ENCODE results near the gene MYO7A.

The MYO7A gene

GRCh38 chr11:77138106-77138649 is 10.1 kb downstream of the MYO7A start:
- H3K4me1 ChIP-seq, result peaks cover 0 to 6% (median 2%) of the 10 kb centered on the region in 4 donors
- no peak for TF ChIP-seq CTCF (IDR thresholded peaks at IDR 0.05)
- intact Hi-C loops (cut with DNase I; ENCODE audit: low total_unique reads), result no loop called here
- H3K4me3 ChIP-seq, result no peak overlapping the region
- H3K36me3 ChIP-seq, result no peaks in the 10 kb centered on the region
- DNase-seq, result no peak
- peaks cover 0 to 25% of the 10 kb centered on the region in 2 donors for H3K27me3 ChIP-seq
- H3K9me3 ChIP-seq, result no peaks in the 10 kb centered on the region
- H3K27ac ChIP-seq, result no peak overlapping the region

DNA sequence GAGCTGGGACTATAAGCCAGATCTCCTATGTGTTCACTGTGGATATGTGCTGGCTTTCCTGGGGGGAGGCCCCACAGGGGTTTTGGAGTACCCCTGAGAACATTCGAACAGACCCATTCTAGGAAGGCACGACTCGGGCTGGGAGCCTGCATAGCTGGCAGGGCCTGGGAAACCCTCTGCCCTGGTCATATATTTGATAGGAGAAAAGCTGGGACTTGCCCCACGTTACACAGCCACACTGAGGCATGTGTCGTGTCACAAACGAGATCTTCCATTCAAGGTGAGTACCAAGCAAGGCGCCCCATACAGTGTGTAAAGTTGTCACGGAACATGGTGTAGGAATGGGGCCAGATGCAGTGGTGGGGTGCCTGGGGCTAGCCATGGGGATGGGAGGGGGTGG is 11.2 kb downstream of the MYO7A start:
- H3K36me3 ChIP-seq, result no peaks in the 10 kb centered on the region

GRCh38 chr11:77140231-77140851 is 12.3 kb downstream of the MYO7A start:
- no peak for DNase-seq

More for the DNA sequence above, 11.2 kb downstream of the MYO7A start:
- peaks cover 0 to 6% (median 2%) of the 10 kb centered on the region in 4 donors for H3K4me1 ChIP-seq
- no peak for TF ChIP-seq CTCF (IDR thresholded peaks at IDR 0.05)
- no peak overlapping the region for H3K27ac ChIP-seq
- intact Hi-C loops (cut with DNase I; ENCODE audit: low total_unique reads), result no loop called here
- H3K9me3 ChIP-seq, result no peaks in the 10 kb centered on the region
- H3K4me3 ChIP-seq, result no peak overlapping the region
- H3K27me3 ChIP-seq, result peaks cover 0 to 25% of the 10 kb centered on the region in 2 donors
- DNase-seq, result no peak

GRCh38 chr11:77141034-77141433 is 13.0 kb downstream of the MYO7A start:
- DNase-seq, result no peak
- Histone ChIP-seq H3K27me3 (peaks cover 0 to 31% of the 10 kb centered on the region in 2 donors), H3K27ac (no peak overlapping the region), H3K9me3 (no peaks in the 10 kb centered on the region), H3K4me1 (peaks cover 0 to 6% (median 2%) of the 10 kb centered on the region in 4 donors), H3K4me3 (no peak overlapping the region), H3K36me3 (no peaks in the 10 kb centered on the region)
- intact Hi-C loops (cut with DNase I; ENCODE audit: low total_unique reads), result no loop called here
- TF ChIP-seq CTCF (IDR thresholded peaks at IDR 0.05), result no peak

More at GRCh38 chr11:77140231-77140851, 12.3 kb downstream of the MYO7A start:
- Histone ChIP-seq H3K4me3 (no peak overlapping the region), H3K9me3 (no peaks in the 10 kb centered on the region), H3K27me3 (peaks cover 0 to 25% of the 10 kb centered on the region in 2 donors), H3K36me3 (no peaks in the 10 kb centered on the region), H3K4me1 (peaks cover 0 to 6% (median 2%) of the 10 kb centered on the region in 4 donors), H3K27ac (no peak overlapping the region)
- TF ChIP-seq CTCF (IDR thresholded peaks at IDR 0.05), result no peak
- intact Hi-C loops (cut with DNase I; ENCODE audit: low total_unique reads), result no loop called here

DNA sequence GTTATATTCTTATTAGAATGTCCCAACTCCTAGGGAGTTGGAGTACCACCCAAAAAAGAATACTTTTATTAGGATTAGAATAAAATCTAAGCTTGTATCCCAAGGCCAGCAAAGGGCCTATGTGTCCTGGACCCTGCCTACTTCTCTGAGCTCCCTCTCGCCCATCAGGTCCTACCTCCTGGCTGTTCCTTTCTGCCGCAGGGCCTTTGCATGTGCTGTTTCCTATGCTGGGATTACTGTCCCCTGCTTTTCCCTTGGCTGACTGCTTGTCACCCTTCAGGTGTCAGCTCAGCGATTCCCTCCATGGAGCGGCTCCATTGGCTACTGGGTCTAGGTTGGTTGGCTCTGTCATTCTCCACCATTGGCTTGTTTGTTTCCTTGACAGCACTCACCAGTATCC is 13.4 kb downstream of the MYO7A start:
- no peaks in the 10 kb centered on the region for H3K36me3 ChIP-seq
- H3K27ac ChIP-seq, result no peak overlapping the region
- TF ChIP-seq CTCF (IDR thresholded peaks at IDR 0.05), result no peak
- no peak for DNase-seq
- no peaks in the 10 kb centered on the region for H3K9me3 ChIP-seq
- H3K4me3 ChIP-seq, result no peak overlapping the region
- peaks cover 0 to 35% of the 10 kb centered on the region in 2 donors for H3K27me3 ChIP-seq
- peaks cover 0 to 6% (median 2%) of the 10 kb centered on the region in 4 donors for H3K4me1 ChIP-seq
- intact Hi-C loops (cut with DNase I; ENCODE audit: low total_unique reads), result no loop called here
